ENCODE measurements around the gene ALOX5AP. TPM values are rescaled to one million over a fixed set of nuclear protein-coding genes. Genes with fewer than 3 reads are reported as not detected.
A peak's percentile ranks its signal among the peaks of the same experiment; 100 is the strongest.
"Not testable (repeated sequence)": the region's sequence is repeated elsewhere in the genome, so short reads cannot be mapped to it uniquely, and the experiment has no call there.

Gene ALOX5AP
- total RNA-seq, 1 donor from 2014 or later = 13.6 TPM

DNA sequence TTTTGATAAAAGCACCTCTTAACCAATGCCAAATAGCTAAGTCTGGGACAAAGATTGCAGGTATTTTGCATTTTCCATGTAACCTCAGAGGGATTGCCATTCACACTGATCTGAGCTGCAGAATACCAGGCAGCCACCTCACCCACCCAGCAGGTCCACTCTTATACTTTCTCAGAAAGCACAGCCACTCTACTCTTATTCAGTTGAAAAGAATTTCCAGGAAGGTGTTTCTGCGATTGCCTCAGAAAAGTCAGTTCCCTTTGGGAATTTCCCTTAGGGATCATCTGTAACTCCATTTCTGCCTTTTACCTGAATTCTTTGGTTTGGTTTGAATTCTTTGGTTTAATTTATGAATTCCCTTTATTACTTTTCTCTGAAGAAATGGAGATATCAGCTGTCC, 904 bp upstream of the ALOX5AP start:
- intact Hi-C loops (cut with DNase I) = no loop called here
- no peak for ATAC-seq
- no peak for DNase-seq (ENCODE audit: missing footprints)

DNA sequence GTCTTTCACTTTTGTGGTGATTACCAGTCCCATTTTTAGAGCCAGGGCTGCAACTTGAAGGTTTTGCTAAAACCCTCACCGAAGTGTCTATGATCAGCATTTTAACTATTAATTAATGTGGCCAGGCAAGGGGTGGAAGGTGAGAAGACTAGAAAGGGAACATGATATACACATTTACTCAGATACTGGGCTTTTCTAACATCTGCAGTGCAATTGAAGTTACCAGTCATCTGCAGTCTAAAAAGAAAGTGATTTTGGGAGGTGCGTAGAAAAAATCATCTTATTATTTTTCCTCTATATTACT, 481 bp downstream of the ALOX5AP start:
- intact Hi-C loops (cut with DNase I) = no loop called here
- no peak for DNase-seq (ENCODE audit: missing footprints)
- no peak for ATAC-seq

GRCh38 chr13:30736461-30737320, 1.3 kb downstream of the ALOX5AP start:
- intact Hi-C loops (cut with DNase I) = no loop called here
- DNase-seq (ENCODE audit: missing footprints) (no peak), ATAC-seq (no peak)

DNA sequence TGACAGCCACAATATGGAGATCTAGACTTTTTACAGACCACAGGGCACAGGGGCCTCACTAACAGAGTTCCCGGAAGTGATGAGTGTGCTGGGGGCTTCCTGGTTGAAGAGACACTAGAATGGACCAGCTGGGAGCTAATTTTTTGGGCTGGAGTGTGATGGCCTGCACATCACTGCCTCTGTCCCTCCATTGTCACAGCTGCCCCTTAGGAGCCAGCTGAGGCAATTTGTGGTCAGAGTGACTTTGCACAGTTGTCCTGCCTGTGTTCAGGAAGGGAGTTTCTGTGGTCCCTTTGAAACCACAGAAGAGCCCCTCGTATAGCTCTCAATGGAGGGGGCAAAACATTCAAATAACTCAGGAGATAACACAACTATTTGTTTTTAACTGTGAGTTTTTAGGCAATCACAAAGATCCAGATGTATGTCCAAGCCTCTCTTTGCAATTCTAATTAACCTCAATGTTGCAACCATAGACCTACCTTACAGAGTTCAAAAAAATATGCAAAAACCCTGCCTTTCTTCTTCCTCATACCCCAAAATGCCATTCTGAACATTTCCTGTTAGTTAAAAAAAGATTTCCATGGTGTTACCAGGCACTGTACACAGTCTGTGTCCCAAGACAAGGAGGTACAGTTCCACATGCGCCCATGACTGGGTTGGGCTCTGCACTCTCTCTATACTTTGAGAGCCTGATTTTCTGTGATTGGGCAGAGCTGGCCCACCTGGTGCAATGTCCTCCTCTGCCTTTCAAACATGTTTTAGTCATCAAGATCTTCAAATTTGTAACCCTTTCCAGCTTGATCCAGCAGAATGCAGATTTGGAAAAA, 2.4 kb downstream of the ALOX5AP start:
- no peak for DNase-seq (ENCODE audit: missing footprints)
- intact Hi-C loops (cut with DNase I) = no loop called here
- ATAC-seq = peak; percentile 62

DNA sequence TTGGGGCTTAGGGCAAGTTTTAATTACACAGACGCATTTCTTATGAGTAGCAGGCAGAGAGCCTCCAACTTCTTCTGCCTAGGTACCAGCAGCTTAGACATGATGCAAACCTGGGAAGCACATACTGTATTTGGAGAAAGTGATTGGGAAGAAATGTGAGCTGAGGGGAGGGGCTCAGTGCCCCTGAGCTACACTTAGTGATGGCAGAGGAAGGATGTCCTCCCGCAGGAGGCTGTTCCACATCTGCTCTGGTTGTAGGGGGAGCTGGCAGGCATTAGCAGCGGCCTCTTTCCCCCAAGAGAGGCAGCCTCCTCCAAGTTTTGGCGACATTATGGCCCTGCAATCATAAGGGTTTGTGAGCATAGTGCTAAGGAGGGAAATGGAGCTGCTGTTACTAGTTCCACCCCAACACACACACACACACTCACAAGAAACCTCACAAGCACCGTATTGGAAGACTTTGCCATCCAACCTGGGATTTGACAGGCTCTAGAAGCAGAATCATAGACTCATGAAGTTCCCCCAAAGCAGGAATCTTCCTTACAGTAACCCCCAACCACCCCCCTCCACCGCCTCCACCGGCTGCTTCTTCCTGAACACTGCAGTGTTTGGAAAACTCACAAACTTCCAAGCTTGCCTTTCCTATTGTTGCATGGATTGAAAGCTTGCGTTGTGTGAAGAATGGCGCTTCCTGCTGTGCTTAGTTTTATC, 3.3 kb downstream of the ALOX5AP start:
- intact Hi-C loops (cut with DNase I) = no loop called here
- DNase-seq (ENCODE audit: missing footprints) = no peak
- ATAC-seq = no peak

DNA sequence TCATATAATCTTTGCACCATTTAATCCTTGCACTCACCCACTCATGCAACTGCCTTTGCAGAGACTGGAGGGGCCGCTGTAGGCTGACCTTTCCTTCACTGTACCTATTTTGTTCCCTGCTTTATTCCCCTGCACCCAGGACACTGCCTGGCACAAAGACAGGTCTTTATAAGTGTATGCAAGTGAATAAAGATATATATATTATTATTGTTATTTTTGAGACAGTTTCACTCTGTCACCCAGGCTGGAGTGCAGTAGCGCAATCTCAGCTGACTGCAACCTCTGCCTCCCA, 3.8 kb downstream of the ALOX5AP start:
- DNase-seq (ENCODE audit: missing footprints) = no peak
- intact Hi-C loops (cut with DNase I) = no loop called here
- no peak for ATAC-seq

GRCh38 chr13:30739761-30740642, 4.7 kb downstream of the ALOX5AP start:
- intact Hi-C loops (cut with DNase I) = no loop called here
- no peak for ATAC-seq
- DNase-seq (ENCODE audit: missing footprints) = no peak

- no peak for DNase-seq (ENCODE audit: missing footprints)
- ATAC-seq = no peak
- intact Hi-C loops (cut with DNase I) = no loop called here
These were observed 7.6 kb downstream of the ALOX5AP start for GRCh38 chr13:30742901-30743300.

- DNase-seq (ENCODE audit: missing footprints) (no peak), ATAC-seq (peak; percentile 75)
- intact Hi-C loops (cut with DNase I) = no loop called here
These were observed 8.1 kb downstream of the ALOX5AP start for GRCh38 chr13:30743319-30744055.

DNA sequence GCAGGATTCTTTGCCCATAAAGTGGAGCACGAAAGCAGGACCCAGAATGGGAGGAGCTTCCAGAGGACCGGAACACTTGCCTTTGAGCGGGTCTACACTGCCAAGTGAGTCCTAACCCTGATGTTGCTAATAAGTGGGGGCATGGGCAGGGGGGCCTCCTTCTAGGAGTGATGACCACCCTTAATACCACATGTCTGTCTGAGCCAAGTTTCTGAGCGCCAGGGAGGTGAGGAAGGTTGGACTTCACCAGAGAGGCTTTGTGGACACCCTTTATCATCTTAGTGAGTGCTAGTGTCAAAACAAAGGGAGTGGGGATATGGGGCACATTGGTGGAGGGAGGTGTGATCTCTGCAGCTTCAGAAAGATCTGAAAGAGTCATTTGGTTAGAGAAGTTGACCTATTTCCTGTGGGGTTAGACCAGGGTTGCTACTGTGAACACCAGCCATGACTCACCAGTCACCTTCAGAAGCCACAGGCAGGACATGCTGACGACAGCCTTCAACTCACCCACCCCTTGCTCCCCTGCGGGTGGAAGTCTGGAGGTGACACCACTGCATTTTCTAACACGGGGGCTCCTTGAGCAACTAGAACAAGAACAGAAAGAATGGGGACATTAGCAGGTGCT, 8.8 kb downstream of the ALOX5AP start:
- ATAC-seq (no peak), DNase-seq (ENCODE audit: missing footprints) (no peak)
- intact Hi-C loops (cut with DNase I) = no loop called here

GRCh38 chr13:30744681-30745077, 9.3 kb downstream of the ALOX5AP start:
- ATAC-seq = no peak
- no peak for DNase-seq (ENCODE audit: missing footprints)
- intact Hi-C loops (cut with DNase I) = no loop called here

- intact Hi-C loops (cut with DNase I) = no loop called here
These were observed 10.8 kb downstream of the ALOX5AP start for GRCh38 chr13:30745906-30746686.

GRCh38 chr13:30746791-30747190, 11.4 kb downstream of the ALOX5AP start:
- no peak for DNase-seq (ENCODE audit: missing footprints)
- no peak for ATAC-seq
- intact Hi-C loops (cut with DNase I) = no loop called here

More at GRCh38 chr13:30745906-30746686, 10.8 kb downstream of the ALOX5AP start:
- ATAC-seq (peak; percentile 23), DNase-seq (ENCODE audit: missing footprints) (no peak)

DNA sequence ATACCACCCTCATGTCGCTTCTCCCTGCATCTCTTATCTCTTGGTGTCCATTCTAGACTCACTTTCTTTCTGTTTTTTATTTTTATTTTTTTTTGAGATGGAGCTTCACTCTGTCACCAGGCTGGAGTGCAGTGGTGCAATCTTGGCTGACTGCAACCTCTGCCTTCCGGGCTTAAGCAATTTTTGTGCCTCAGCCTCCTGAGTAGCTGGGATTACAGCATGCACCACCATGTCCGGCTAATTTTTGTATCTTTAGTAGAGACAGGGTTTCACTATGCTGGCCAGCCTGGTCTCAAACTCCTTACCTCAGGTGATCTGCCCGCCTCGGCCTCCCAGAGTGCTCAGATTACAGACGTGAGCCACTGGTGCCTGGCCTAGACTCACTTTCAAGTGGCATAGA, 12.5 kb downstream of the ALOX5AP start:
- ATAC-seq; intact Hi-C loops (cut with DNase I); DNase-seq (ENCODE audit: missing footprints): not testable (repeated sequence)

DNA sequence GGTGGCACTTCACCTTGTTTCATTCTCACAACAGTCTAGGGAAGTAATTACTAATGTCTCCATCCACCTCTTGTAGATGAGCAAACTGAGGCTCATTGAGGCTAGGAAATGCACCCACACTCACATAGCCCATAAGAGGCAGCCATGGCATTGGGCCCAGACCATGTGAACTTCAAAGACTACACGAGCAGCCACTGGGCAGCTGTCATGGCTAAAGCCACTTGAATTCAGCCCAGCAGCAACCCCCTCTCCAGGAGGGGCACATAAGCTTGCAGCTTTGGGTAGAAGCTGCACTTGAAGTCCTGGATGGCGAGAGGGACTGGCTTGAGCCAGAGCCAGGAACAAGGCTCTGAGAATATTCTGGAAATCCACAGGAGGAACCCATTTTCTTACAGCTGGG, 13.4 kb downstream of the ALOX5AP start:
- DNase-seq (ENCODE audit: missing footprints) (no peak), ATAC-seq (no peak)
- intact Hi-C loops (cut with DNase I) = no loop called here

- DNase-seq (ENCODE audit: missing footprints) (no peak), ATAC-seq (no peak)
- intact Hi-C loops (cut with DNase I) = no loop called here
These were observed 14.7 kb downstream of the ALOX5AP start for GRCh38 chr13:30750036-30750435.
